GM18499 (cell line): Measurements from ENCODE around the gene SPOP.
A peak's percentile ranks its signal among the peaks of the same experiment; 100 is the strongest.
"Not testable (repeated sequence)": the region's sequence is repeated elsewhere in the genome, so short reads cannot be mapped to it uniquely, and the experiment has no call there.

Source experiments
- ATAC-seq: cut with Tn5 transposase; IDR thresholded peaks from one replicate; pipeline ENCODE4 v1.9.1; 2021; ENCODE audit warnings: moderate number of reproducible peaks; ENCODE audit not compliant: insufficient read depth, unreplicated experiment

SPOP gene

DNA sequence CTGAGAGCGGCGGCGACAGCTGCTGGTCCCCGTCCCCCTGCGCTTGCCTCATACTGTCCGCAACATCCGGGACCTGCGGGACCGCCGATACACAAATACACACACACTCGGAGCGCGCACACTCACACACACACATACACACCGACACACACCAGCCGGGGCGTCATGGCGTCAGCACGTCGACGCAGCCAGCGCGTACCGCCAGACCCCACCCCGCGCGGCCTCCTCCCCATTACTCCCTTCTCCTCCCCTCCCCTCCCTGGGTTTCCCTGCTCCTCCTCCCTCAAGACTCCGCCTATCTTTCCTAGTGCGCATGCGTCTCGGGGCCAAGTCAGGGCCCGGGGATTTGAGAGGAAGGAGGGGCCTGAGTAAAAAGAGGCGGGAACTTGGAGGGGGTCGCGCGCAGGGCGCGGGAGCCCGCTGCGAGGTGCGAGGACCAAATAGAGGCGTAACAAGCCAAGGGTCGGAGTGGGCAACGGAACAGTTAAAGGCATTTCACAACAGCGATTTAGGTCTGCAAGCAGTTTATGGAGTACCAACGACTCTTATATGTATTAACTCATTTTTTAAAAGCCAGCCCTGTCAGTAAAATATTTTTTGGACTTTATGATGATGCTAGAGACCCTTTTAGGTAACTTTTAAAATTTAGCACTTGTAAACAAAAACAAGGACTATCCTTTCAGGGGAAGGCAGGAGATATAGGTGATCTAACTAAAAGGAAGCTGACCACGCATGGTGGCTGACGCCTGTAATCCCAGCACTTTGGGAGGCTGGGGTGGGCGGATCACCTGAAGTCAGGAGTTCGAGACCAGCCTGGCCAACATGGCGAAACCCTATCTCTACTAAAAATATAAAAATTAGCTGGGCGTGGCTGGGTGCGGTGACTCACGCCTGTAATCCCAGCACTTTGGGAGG lies at the start of gene SPOP:
Gene SPOP, minus strand, starts transcription at position 165 of the 915 bp plus-strand sequence. CDS start 55,287 bp downstream, outside the sequence.
- ATAC-seq = peak; percentile 38

DNA sequence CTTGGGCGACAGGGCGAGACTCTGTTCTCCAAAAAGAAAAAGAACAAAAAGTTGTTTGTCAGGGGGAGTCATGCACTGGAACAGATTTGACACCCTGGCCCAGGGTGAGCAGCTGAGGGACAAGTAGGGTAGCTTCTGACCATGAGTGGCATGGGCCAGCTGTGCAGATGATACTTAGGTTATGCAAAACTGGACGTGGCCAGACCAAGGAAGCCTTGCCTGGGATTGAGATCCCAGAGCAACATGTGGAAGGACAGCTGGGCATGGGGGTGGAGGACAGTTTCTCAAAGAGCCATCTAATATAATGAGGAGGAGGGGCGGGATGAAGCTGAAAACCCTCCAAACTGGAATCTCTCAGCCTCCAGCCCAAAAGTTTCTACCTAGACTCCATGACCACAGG lies 49.5 kb upstream of the SPOP start:
- ATAC-seq = no peak

DNA sequence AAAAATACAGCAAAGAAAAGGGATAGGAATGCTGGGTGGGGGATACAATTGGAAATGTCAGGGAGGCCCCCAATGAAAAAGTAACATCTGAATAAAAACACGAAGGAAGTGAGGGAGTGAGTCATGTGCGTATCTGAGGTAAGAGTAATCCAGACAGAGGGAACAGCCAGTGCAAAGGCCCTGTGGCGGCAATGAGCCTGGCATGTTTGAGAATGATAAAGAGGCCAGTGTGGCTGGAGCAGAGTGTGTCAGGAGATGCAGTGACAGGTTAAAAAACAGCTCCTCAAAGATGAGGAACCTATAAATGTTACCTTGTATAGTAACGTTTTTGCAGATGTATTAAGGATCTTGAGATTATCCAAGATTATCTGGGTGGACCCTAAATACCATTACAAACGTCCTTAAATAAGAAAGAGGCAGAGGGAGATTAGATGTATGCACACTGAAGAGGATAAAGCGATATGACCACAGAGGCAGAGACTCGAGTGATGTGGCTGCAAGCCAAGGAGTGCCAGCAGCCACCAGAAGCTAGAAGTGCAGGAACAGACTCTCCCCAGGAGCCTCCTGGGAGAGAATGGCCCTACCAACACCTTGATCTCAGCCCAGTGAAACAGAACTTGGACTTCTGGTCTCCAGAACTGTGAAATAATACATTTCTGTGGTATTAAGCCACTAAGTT lies 47.7 kb upstream of the SPOP start:
- no peak for ATAC-seq

DNA sequence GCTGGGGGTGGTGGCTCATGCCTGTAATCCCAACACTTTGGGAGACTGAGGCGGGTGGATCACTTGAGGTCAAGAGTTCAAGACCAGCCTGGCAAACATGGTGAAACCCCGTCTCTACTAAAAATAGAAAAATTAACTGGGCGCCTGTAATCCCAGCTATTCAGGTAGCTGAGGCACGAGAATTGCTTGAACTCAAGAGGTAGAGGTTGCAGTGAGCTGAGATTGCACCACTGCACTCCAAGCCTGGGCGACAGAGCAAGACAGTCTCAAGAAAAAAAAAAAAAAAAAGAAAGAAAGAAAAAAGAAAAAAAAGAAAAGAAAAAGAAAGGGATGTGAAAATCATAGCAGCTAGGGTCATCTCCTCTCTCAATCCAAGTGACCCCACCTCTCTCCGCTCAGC lies 46.7 kb upstream of the SPOP start:
- not testable (repeated sequence) for ATAC-seq

GRCh38 chr17:49723423-49723822 lies 45.5 kb upstream of the SPOP start:
- ATAC-seq = no peak

DNA sequence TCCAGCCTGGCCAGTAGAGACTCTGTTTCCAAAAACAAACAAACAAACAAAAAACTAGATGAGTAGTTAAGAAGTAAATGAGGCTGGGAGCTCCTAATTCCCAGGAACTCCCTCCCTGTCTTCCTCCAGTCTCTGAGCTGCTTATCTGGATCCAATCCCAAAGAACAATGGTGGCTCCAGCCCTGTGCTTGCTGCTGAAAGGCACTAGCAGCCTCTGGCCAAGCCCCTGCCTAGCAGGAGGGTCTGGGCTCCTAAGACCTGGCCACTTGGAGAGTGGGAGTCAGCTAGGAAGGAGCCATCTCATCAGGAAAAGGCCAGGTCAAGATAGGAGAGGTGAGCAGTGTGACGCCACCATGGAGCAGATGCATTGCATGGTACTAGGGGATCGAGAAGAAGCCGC lies 44.2 kb upstream of the SPOP start:
- no peak for ATAC-seq

GRCh38 chr17:49717371-49717861 lies 39.5 kb upstream of the SPOP start:
- ATAC-seq = no peak

- ATAC-seq = no peak
These were observed 38.9 kb upstream of the SPOP start for GRCh38 chr17:49716668-49717364.

GRCh38 chr17:49715717-49716279 lies 37.9 kb upstream of the SPOP start:
- ATAC-seq = no peak

GRCh38 chr17:49715216-49715615 lies 37.3 kb upstream of the SPOP start:
- no peak for ATAC-seq

- ATAC-seq = no peak
These were observed 30.8 kb upstream of the SPOP start for GRCh38 chr17:49708515-49709183.

DNA sequence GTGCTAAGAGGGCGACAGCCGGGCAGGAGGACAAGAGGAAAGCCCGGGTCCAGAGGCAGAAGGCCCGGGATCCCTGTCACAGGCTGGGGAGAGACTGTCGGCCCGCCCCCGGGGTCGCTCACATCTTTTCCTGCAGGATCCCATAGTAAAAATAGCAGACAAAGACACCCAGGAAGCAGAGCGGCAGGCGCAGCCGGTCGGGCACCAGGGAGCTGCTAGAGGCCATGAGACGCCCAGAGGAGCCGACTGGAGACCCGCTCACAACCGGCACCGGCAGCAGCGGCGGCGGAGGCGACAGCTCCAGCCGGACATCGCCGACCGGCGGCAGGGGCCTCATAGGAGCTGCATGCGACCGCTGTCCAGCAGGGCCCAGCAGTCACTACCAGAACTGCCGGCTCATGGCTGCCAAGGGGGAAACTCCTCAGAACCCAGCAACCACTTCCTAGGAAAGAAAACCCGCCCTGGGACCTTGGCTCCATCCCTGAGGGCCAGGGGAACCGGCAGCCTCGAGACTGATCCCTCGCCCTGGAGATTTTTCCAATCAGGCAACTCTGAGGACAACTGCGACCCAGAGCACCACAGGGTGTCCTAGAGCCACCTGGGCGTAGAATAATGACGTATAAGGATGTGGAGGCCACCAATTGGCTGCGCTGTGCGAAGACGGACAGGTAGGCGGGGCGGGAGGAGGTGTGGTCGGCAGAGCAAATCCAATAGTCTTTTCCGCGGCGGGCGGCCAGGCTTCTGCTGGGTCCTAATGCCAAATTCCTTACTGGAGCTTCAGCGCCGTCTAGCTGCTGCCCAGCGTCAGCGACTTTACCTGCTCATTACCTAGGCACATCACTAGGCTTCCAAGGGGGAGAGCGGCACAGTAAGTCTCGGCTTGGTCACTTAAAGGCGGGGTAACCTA lies 30.0 kb upstream of the SPOP start, which contains the start of gene SLC35B1:
Gene SLC35B1, minus strand, starts transcription at position 357 of the 907 bp plus-strand sequence. Its CDS starts 131 bp downstream, at position 226.
- ATAC-seq = peak; percentile 80

DNA sequence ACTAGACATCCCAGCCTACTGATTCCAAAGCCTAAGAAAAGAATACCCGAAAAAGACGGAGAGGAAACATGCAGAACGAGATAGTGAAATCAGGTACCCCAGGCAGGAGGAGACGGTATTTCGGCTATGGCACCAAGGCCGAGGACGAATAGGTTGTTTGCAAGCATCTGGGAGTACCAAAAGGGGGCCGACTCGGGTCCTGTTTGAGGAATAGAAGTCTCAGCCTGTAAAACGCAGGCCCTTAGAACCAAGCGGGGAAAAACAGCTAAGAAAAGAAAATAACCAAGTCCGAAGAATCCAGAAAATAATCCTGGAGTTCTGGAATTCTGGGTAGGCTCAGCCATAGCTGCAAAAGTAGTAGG lies 29.3 kb upstream of the SPOP start:
- ATAC-seq = no peak

GRCh38 chr17:49705254-49705653 lies 27.4 kb upstream of the SPOP start:
- ATAC-seq = no peak

DNA sequence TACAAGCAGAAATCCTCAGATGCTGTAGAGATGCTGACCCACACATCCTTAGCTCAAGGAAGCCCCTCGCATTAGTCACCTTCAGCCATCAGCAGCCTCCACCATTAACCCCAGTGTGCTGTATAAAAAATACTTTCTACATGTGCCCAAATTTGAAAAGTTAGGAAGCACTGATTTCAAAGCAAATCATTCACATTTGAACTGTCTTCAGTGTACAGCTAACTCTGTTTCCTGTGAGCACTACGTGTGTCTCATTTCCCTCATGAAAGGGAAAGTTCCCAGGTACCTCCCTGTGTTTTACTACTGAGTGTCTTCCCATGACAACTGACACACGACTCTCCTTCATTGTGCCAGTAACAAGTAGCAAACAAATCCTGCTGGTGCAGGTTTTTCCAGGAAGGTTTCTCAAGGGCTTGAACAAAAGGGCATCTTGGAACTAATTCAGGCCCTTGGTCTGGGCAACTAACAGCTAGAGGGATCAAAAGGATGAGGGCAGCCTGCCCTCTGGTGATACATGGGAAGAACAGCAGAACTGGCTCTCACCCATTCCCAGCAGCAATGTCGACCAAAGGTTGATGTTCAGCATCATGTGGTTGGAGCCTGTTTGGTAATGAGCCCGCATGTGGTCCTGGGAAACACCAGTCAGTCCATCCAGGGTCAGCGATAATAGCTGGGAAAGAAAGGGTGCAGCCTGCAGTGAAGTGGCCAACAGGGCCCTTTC lies 25.8 kb upstream of the SPOP start:
- no peak for ATAC-seq

- no peak for ATAC-seq
These were observed 23.1 kb upstream of the SPOP start for GRCh38 chr17:49700960-49701359.

DNA sequence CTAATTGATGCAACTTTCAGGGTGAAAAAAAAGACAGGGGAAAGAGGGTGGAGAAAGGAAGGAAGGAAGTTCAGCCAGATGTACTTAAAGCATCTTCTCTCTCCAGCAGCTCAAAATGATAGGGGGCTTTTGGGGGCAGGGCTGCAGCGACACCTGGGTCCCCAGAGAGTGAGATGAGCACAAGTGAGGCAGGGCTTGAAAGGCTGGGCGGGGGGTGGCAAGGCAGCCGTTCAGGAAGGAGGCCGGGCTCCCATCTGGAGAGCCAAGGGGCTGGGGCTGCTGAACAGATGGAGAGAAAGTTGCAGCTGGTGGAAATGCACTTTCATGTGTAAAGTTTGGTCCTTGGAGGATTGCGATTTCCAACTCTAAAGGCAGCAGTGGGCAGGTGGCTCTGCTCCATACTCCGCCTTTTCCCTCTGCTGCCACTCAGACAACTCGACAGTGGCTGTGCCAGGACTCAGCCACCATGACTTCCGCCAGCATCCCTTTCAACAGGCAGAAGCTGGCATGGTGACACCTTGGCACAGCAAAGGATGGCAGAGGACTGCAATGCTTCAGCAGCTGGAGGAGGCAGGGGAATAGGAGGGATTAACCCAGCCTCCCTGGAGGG lies 22.2 kb upstream of the SPOP start:
- no peak for ATAC-seq

GRCh38 chr17:49698005-49698404 lies 20.1 kb upstream of the SPOP start:
- ATAC-seq = no peak
